GM19351 (cell line): ENCODE measurements around the gene ZMYM5.
"Not testable (repeated sequence)": the region's sequence is repeated elsewhere in the genome, so short reads cannot be mapped to it uniquely, and the experiment has no call there.

Source experiments
- ATAC-seq: cut with Tn5 transposase; IDR thresholded peaks from one replicate; pipeline ENCODE4 v1.9.1; 2021; ENCODE audit warnings: mild to moderate bottlenecking, moderate library complexity; ENCODE audit not compliant: unreplicated experiment

ZMYM5 gene

GRCh38 chr13:19863323-19864023 is at the start of gene ZMYM5:
Gene ZMYM5 (minus strand): TSS chr13:19863649. CDS start chr13:19852180, 11,469 bp downstream.
- ATAC-seq, result peak; percentile 76

- ATAC-seq, result no peak
Measured at GRCh38 chr13:19910336-19911072, 47.1 kb upstream of the ZMYM5 start.

- no peak for ATAC-seq
Measured at GRCh38 chr13:19908350-19908986, 45.0 kb upstream of the ZMYM5 start.

- ATAC-seq, result not testable (repeated sequence)
Measured at GRCh38 chr13:19905487-19906195, 42.2 kb upstream of the ZMYM5 start.

- ATAC-seq, result no peak
Measured at GRCh38 chr13:19890030-19890429, 26.6 kb upstream of the ZMYM5 start.

- no peak for ATAC-seq
Measured at GRCh38 chr13:19888799-19889198, 25.4 kb upstream of the ZMYM5 start.

GRCh38 chr13:19882231-19882630 is 18.8 kb upstream of the ZMYM5 start:
- no peak for ATAC-seq

GRCh38 chr13:19881641-19882040 is 18.2 kb upstream of the ZMYM5 start:
- ATAC-seq, result no peak

- peak; percentile 10 for ATAC-seq
Measured at GRCh38 chr13:19864746-19865309, 1.4 kb upstream of the ZMYM5 start.

GRCh38 chr13:19864024-19864745 is 736 bp upstream of the ZMYM5 start:
- ATAC-seq, result peak; percentile 32

- ATAC-seq, result peak; percentile 2
Measured at GRCh38 chr13:19862481-19863313, 752 bp downstream of the ZMYM5 start.

- no peak for ATAC-seq
Measured at GRCh38 chr13:19861762-19862161, 1.7 kb downstream of the ZMYM5 start.

- no peak for ATAC-seq
Measured at GRCh38 chr13:19860884-19861655, 2.4 kb downstream of the ZMYM5 start.

GRCh38 chr13:19857637-19858036 is 5.8 kb downstream of the ZMYM5 start:
- not testable (repeated sequence) for ATAC-seq

- ATAC-seq, result no peak
Measured at GRCh38 chr13:19852766-19853165, 10.7 kb downstream of the ZMYM5 start.

- no peak for ATAC-seq
Measured at GRCh38 chr13:19845758-19846157, 17.7 kb downstream of the ZMYM5 start.

GRCh38 chr13:19838865-19839275 is 24.6 kb downstream of the ZMYM5 start:
- ATAC-seq, result no peak

- no peak for ATAC-seq
Measured at GRCh38 chr13:19836472-19836871, 27.0 kb downstream of the ZMYM5 start.

GRCh38 chr13:19834704-19835103 is 28.7 kb downstream of the ZMYM5 start:
- ATAC-seq, result no peak
